ENCODE data around the gene TPSB2. TPM values are rescaled to one million over a fixed set of nuclear protein-coding genes. Genes with fewer than 3 reads are reported as not detected.
"Not testable (repeated sequence)": the region's sequence is repeated elsewhere in the genome, so short reads cannot be mapped to it uniquely, and the experiment has no call there.

Gene TPSB2
- polyA plus RNA-seq, 2 donors: 5.7 to 37.8 TPM

DNA sequence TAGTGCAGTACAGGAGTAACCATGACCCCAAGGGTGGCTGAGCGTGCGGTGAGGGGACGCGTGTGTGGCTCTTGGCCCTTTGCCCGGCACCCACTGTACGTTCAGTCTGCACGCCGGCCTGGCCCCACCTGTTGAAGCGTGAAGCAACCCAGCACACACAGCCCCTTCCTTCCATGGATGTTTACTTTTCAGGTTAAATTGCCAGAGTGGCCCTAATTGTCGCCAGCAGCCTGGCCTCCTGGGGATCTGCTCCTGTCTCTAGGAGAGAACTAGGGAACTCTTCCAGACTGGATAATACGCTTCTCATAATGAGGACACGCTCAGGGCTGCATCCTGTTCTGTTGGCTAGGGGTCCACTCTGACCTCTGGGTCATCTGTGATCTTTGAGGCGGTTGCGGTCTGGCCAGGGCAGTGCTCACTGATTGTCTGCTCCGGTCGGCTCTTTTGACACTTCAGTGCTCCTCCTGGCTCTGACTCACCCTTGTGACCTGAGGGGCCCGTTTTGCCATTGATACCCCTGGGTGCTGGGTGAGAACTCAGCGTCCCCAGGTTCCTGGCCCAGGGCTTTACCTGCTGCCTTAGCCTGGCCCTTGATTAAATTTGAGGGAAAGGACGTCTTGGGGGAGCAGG, 32.6 kb downstream of the TPSB2 start:
- H3K27ac ChIP-seq (ENCODE audit: low read depth in 2 of 2, low read length in 1 of 2): no peak overlapping the region
- H3K9me3 ChIP-seq (ENCODE audit: control insufficient read depth in 2 of 2, insufficient read depth in 1 of 2, low read depth in 1 of 2, low read length in 1 of 2): no peaks in the 10 kb centered on the region
- 62 to 65% methylated on average over 19 of the region's 19 CpGs for WGBS, 2 donors
- H3K4me1 ChIP-seq (ENCODE audit: control insufficient read depth in 2 of 2, insufficient read depth in 2 of 2, low read length in 1 of 2): peaks cover 0 to 3% of the 10 kb centered on the region in 2 donors
- H3K4me3 ChIP-seq (ENCODE audit: low read depth in 1 of 2, low read length in 2 of 2): no peak overlapping the region
- H3K27me3 ChIP-seq (ENCODE audit: control insufficient read depth in 1 of 2, insufficient read depth in 2 of 2, low read length in 2 of 2): no peaks in the 10 kb centered on the region
- H3K36me3 ChIP-seq (ENCODE audit: control insufficient read depth in 2 of 2, insufficient read depth in 2 of 2, low read length in 1 of 2): no peaks in the 10 kb centered on the region

DNA sequence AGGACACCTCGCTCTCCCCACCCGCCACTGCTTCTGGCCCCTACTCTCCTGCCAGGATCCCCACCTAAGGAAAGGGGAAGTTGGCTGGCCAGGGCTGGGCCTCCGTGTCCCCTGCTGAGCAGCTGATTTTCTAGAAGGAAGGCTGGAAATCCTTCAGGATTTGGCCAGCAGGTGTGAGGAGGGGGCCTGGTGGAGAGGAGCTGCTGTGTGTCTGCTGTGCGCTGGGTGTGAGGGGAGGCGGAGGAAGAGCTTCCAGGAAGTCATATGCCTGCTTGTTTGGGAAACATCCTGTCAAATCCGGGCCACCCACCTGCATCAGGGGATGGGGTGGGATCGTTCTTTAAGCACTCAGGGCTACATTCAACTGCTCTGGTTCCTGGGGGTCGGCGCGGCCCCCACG, 33.5 kb downstream of the TPSB2 start:
- Histone ChIP-seq H3K27me3 (ENCODE audit: control insufficient read depth in 1 of 2, insufficient read depth in 2 of 2, low read length in 2 of 2) (no peaks in the 10 kb centered on the region), H3K4me3 (ENCODE audit: low read depth in 1 of 2, low read length in 2 of 2) (no peak overlapping the region), H3K9me3 (ENCODE audit: control insufficient read depth in 2 of 2, insufficient read depth in 1 of 2, low read depth in 1 of 2, low read length in 1 of 2) (no peaks in the 10 kb centered on the region), H3K27ac (ENCODE audit: low read depth in 2 of 2, low read length in 1 of 2) (no peak overlapping the region), H3K36me3 (ENCODE audit: control insufficient read depth in 2 of 2, insufficient read depth in 2 of 2, low read length in 1 of 2) (no peaks in the 10 kb centered on the region), H3K4me1 (ENCODE audit: control insufficient read depth in 2 of 2, insufficient read depth in 2 of 2, low read length in 1 of 2) (peaks cover 0 to 3% of the 10 kb centered on the region in 2 donors)
- WGBS, 2 donors: 63 to 65% methylated on average over 11 of the region's 11 CpGs

GRCh38 chr16:1195393-1195666, 34.7 kb downstream of the TPSB2 start:
- Histone ChIP-seq H3K4me3 (ENCODE audit: low read depth in 1 of 2, low read length in 2 of 2) (no peak overlapping the region), H3K9me3 (ENCODE audit: control insufficient read depth in 2 of 2, insufficient read depth in 1 of 2, low read depth in 1 of 2, low read length in 1 of 2) (no peaks in the 10 kb centered on the region), H3K27ac (ENCODE audit: low read depth in 2 of 2, low read length in 1 of 2) (no peak overlapping the region), H3K36me3 (ENCODE audit: control insufficient read depth in 2 of 2, insufficient read depth in 2 of 2, low read length in 1 of 2) (no peaks in the 10 kb centered on the region), H3K4me1 (ENCODE audit: control insufficient read depth in 2 of 2, insufficient read depth in 2 of 2, low read length in 1 of 2) (peaks cover 0 to 3% of the 10 kb centered on the region in 2 donors), H3K27me3 (ENCODE audit: control insufficient read depth in 1 of 2, insufficient read depth in 2 of 2, low read length in 2 of 2) (no peaks in the 10 kb centered on the region)
- 64 to 70% methylated on average over 14 of the region's 14 CpGs for WGBS, 2 donors

- H3K9me3 ChIP-seq (ENCODE audit: control insufficient read depth in 2 of 2, insufficient read depth in 1 of 2, low read depth in 1 of 2, low read length in 1 of 2): no peaks in the 10 kb centered on the region
- H3K4me3 ChIP-seq (ENCODE audit: low read depth in 1 of 2, low read length in 2 of 2): no peak overlapping the region
- H3K36me3 ChIP-seq (ENCODE audit: control insufficient read depth in 2 of 2, insufficient read depth in 2 of 2, low read length in 1 of 2): no peaks in the 10 kb centered on the region
- H3K4me1 ChIP-seq (ENCODE audit: control insufficient read depth in 2 of 2, insufficient read depth in 2 of 2, low read length in 1 of 2): peaks cover 0 to 3% of the 10 kb centered on the region in 2 donors
- H3K27ac ChIP-seq (ENCODE audit: low read depth in 2 of 2, low read length in 1 of 2): no peak overlapping the region
- WGBS, 2 donors: 30% methylated on average over 48 to 61 of the region's 61 CpGs
- H3K27me3 ChIP-seq (ENCODE audit: control insufficient read depth in 1 of 2, insufficient read depth in 2 of 2, low read length in 2 of 2): no peaks in the 10 kb centered on the region
Measured at GRCh38 chr16:1194665-1195392, 35.2 kb downstream of the TPSB2 start.

DNA sequence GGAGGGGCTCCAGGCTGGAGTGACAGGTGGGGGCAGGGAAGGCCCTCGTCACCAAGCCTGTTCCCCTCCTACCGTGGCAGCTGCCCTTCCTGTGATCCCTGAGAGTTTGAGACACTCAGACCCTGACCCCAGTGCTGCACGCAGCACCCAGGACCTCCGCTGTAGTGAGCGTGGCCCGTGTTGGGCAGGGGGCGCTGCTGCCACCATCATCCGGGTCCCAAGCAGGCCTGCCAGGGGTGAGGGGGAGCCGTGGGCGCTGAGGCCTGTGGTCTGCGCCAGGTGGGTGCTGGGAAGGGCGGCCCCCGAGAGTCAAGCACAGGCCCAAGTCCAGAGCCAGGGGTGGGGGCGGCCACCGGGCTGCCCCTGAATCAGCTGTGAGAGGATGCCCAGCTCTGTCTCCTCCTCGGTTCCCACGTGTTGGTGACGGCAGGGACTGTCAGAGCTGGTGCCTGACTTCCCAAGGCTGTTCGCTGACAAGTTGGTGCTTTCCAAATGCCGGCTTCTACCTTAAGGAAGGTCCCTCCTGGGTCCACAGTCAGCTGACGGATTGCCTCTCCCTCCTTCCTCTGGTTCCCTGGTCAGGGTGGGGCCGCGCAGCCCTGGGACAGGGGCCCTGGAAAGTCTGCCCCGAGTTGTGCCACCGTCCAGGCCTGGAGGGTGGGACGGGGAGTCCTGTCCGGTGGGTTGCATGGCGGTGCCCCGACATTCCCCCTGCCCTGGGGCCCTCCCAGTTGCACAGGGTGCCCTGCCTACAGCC, 36.0 kb downstream of the TPSB2 start:
- no peak overlapping the region for H3K4me3 ChIP-seq (ENCODE audit: low read depth in 1 of 2, low read length in 2 of 2)
- H3K9me3 ChIP-seq (ENCODE audit: control insufficient read depth in 2 of 2, insufficient read depth in 1 of 2, low read depth in 1 of 2, low read length in 1 of 2): no peaks in the 10 kb centered on the region
- no peaks in the 10 kb centered on the region for H3K36me3 ChIP-seq (ENCODE audit: control insufficient read depth in 2 of 2, insufficient read depth in 2 of 2, low read length in 1 of 2)
- H3K4me1 ChIP-seq (ENCODE audit: control insufficient read depth in 2 of 2, insufficient read depth in 2 of 2, low read length in 1 of 2): peaks cover 0 to 3% of the 10 kb centered on the region in 2 donors
- no peaks in the 10 kb centered on the region for H3K27me3 ChIP-seq (ENCODE audit: control insufficient read depth in 1 of 2, insufficient read depth in 2 of 2, low read length in 2 of 2)
- WGBS, 2 donors: 64 to 68% methylated on average over 29 of the region's 29 CpGs
- peak overlapping the region in 1 of 2 donors; percentile 21 for H3K27ac ChIP-seq (ENCODE audit: low read depth in 2 of 2, low read length in 1 of 2)

DNA sequence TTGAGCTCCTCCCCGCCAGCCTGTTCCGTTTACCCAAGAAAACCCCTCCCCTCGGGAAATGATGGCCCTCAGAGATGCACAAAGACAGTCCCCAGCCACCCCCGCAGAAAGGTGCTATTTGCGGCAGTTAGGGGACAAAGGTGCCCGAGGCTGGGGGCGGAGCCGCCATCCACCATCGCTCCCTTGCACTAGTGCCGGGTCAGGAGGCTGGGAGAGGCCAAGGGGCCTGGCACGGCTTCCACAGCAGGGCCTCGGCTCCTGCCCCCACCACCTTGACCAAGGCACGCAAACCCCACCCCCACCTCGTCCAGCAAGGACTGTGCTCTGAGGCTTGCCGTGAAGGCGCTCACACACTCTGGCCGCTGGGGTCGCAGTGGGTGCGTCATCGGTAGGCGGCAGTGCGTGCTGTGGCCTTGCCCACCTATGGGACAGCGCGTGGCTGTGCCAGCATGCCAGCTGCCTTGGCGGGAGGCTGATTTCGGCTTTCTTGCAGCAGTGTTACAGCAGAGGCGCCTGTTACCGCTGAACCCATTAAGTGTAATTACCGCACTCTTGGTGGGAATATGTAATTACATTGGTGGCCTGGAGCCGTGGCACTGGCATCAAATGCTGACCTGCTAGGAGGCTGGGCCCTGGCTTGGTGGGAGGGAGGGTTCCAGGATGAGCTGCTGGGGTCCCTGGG, 36.7 kb downstream of the TPSB2 start:
- WGBS, 2 donors: 56 to 59% methylated on average over 26 to 30 of the region's 30 CpGs
- Histone ChIP-seq H3K27me3 (ENCODE audit: control insufficient read depth in 1 of 2, insufficient read depth in 2 of 2, low read length in 2 of 2) (no peaks in the 10 kb centered on the region), H3K4me3 (ENCODE audit: low read depth in 1 of 2, low read length in 2 of 2) (no peak overlapping the region), H3K36me3 (ENCODE audit: control insufficient read depth in 2 of 2, insufficient read depth in 2 of 2, low read length in 1 of 2) (no peaks in the 10 kb centered on the region), H3K4me1 (ENCODE audit: control insufficient read depth in 2 of 2, insufficient read depth in 2 of 2, low read length in 1 of 2) (peaks cover 0 to 3% of the 10 kb centered on the region in 2 donors), H3K27ac (ENCODE audit: low read depth in 2 of 2, low read length in 1 of 2) (peak overlapping the region in 1 of 2 donors; percentile 68), H3K9me3 (ENCODE audit: control insufficient read depth in 2 of 2, insufficient read depth in 1 of 2, low read depth in 1 of 2, low read length in 1 of 2) (no peaks in the 10 kb centered on the region)

DNA sequence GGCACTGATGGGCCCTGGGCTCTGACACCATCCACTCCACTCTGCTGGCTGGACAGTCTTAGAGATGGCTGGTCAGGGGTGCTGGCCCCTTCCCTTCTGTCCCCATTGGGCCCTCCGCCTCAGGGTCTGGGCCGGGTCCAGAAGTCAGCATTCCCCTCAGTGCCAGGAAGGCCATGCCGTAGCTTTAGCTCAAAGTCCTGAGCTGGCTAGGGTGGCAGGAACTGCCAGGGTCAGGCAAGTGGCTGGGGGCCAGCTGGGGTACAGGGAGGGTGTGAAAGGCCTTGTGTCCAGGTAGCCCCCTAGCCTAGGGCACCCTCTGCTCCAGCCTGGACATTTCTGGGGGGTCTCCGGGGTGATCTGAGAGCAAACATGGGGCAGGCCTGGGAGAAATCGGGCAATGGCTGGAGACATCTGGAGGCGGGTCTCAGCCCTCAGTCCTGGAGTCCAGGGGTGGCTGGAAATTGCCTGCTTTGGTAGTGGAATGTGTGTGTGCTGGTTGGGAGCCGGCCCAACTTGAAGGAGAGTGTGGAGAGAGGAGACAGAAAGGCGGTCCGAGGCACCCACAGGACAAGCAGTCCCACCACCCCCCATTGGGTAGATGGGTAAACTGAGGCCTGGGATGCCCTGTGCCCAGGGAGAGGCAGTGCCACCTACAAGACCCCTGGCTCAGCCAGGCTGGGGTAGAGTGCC, 37.5 kb downstream of the TPSB2 start:
- Histone ChIP-seq H3K9me3 (ENCODE audit: control insufficient read depth in 2 of 2, insufficient read depth in 1 of 2, low read depth in 1 of 2, low read length in 1 of 2) (no peaks in the 10 kb centered on the region), H3K4me1 (ENCODE audit: control insufficient read depth in 2 of 2, insufficient read depth in 2 of 2, low read length in 1 of 2) (peaks cover 0 to 3% of the 10 kb centered on the region in 2 donors), H3K4me3 (ENCODE audit: low read depth in 1 of 2, low read length in 2 of 2) (no peak overlapping the region), H3K36me3 (ENCODE audit: control insufficient read depth in 2 of 2, insufficient read depth in 2 of 2, low read length in 1 of 2) (no peaks in the 10 kb centered on the region), H3K27me3 (ENCODE audit: control insufficient read depth in 1 of 2, insufficient read depth in 2 of 2, low read length in 2 of 2) (no peaks in the 10 kb centered on the region), H3K27ac (ENCODE audit: low read depth in 2 of 2, low read length in 1 of 2) (peak overlapping the region in 1 of 2 donors; percentile 69)
- 66 to 72% methylated on average over 9 of the region's 9 CpGs for WGBS, 2 donors

GRCh38 chr16:1190789-1191188, 39.2 kb downstream of the TPSB2 start:
- not testable (repeated sequence) for H3K27me3 ChIP-seq (ENCODE audit: control insufficient read depth in 1 of 2, insufficient read depth in 2 of 2, low read length in 2 of 2); H3K27ac ChIP-seq (ENCODE audit: low read depth in 2 of 2, low read length in 1 of 2); H3K4me1 ChIP-seq (ENCODE audit: control insufficient read depth in 2 of 2, insufficient read depth in 2 of 2, low read length in 1 of 2); H3K4me3 ChIP-seq (ENCODE audit: low read depth in 1 of 2, low read length in 2 of 2); H3K36me3 ChIP-seq (ENCODE audit: control insufficient read depth in 2 of 2, insufficient read depth in 2 of 2, low read length in 1 of 2); H3K9me3 ChIP-seq (ENCODE audit: control insufficient read depth in 2 of 2, insufficient read depth in 1 of 2, low read depth in 1 of 2, low read length in 1 of 2)
- 85 to 92% methylated on average over 10 to 11 of the region's 11 CpGs for WGBS, 2 donors

GRCh38 chr16:1189455-1189854, 40.5 kb downstream of the TPSB2 start:
- H3K4me3 ChIP-seq (ENCODE audit: low read depth in 1 of 2, low read length in 2 of 2): no peak overlapping the region
- WGBS, 2 donors: 67 to 70% methylated on average over 7 of the region's 7 CpGs

More at GRCh38 chr16:1189455-1189854, 40.5 kb downstream of the TPSB2 start:
- no peak overlapping the region for H3K27ac ChIP-seq (ENCODE audit: low read depth in 2 of 2, low read length in 1 of 2)
- no peaks in the 10 kb centered on the region for H3K36me3 ChIP-seq (ENCODE audit: control insufficient read depth in 2 of 2, insufficient read depth in 2 of 2, low read length in 1 of 2)
- H3K4me1 ChIP-seq (ENCODE audit: control insufficient read depth in 2 of 2, insufficient read depth in 2 of 2, low read length in 1 of 2): peaks cover 0 to 3% of the 10 kb centered on the region in 2 donors
- no peaks in the 10 kb centered on the region for H3K9me3 ChIP-seq (ENCODE audit: control insufficient read depth in 2 of 2, insufficient read depth in 1 of 2, low read depth in 1 of 2, low read length in 1 of 2)
- no peaks in the 10 kb centered on the region for H3K27me3 ChIP-seq (ENCODE audit: control insufficient read depth in 1 of 2, insufficient read depth in 2 of 2, low read length in 2 of 2)

Data from esophagus (tissue), 2 donors.